IgD-negative memory B cell (primary cell): ENCODE results near the gene ASIC3. TPM values are rescaled to one million over a fixed set of nuclear protein-coding genes. Genes with fewer than 3 reads are reported as not detected.

Experiments used
- H3K27ac Mint-ChIP-seq, 3 donors: one replicate each; pipeline ENCODE4 v1.8.0; 2020 to 2022; ENCODE audit warnings: mild to moderate bottlenecking in 3 of 3, mixed read lengths in 3 of 3, moderate library complexity in 1 of 3
- H3K27me3 Mint-ChIP-seq: one replicate; pipeline ENCODE4 v1.8.0; 2021; ENCODE audit warnings: mixed read lengths
- H3K36me3 Mint-ChIP-seq: one replicate; pipeline ENCODE4 v1.8.0; 2020; ENCODE audit warnings: mild to moderate bottlenecking, mixed read lengths
- H3K4me1 Mint-ChIP-seq, 3 donors: one replicate each; pipeline ENCODE4 v1.8.0; 2020 to 2022; ENCODE audit warnings: mixed read lengths in 3 of 3, mild to moderate bottlenecking in 1 of 3
- H3K4me3 Mint-ChIP-seq, 4 donors: one replicate each; pipeline ENCODE4 v1.8.0; 2020 to 2022; ENCODE audit warnings: mild to moderate bottlenecking in 4 of 4, mixed read lengths in 4 of 4, moderate library complexity in 3 of 4
- H3K9me3 Mint-ChIP-seq, 3 donors: one replicate each; pipeline ENCODE4 v1.8.0; 2020 to 2021; ENCODE audit warnings: mixed read lengths in 3 of 3, mild to moderate bottlenecking in 1 of 3
- polyA plus RNA-seq: library from polyadenylated mRNA; unstranded; fragments of 300-500 nt; fragmentation: Illumina TruSeq; gene quantifications from one replicate; pipeline ENCODE4 v1.2.3, GENCODE V29; 2021

ASIC3 gene
- polyA plus RNA-seq, 1 donor from 2014 or later: not detected

GRCh38 chr7:151095123-151095797 lies 46.9 kb downstream of the ASIC3 start:
- Mint-ChIP-seq H3K27ac (peak overlapping the region in 1 of 3 donors; percentile 85), H3K36me3 (no peaks in the 10 kb centered on the region), H3K4me3 (no peak overlapping the region), H3K9me3 (no peaks in the 10 kb centered on the region), H3K27me3 (no peaks in the 10 kb centered on the region), H3K4me1 (peaks cover 0 to 3% (median 2%) of the 10 kb centered on the region in 3 donors)

- Mint-ChIP-seq H3K4me3 (no peak overlapping the region), H3K27me3 (no peaks in the 10 kb centered on the region)
Observed at GRCh38 chr7:151095828-151096475, 47.6 kb downstream of the ASIC3 start.

GRCh38 chr7:151099486-151100211 lies 51.3 kb downstream of the ASIC3 start:
- Mint-ChIP-seq H3K27me3 (no peaks in the 10 kb centered on the region), H3K27ac (no peak overlapping the region), H3K4me3 (peak overlapping the region in 1 of 4 donors; percentile 63), H3K36me3 (no peaks in the 10 kb centered on the region), H3K4me1 (no peaks in the 10 kb centered on the region), H3K9me3 (no peaks in the 10 kb centered on the region)

More at GRCh38 chr7:151095828-151096475, 47.6 kb downstream of the ASIC3 start:
- no peaks in the 10 kb centered on the region for H3K9me3 Mint-ChIP-seq
- H3K27ac Mint-ChIP-seq: no peak overlapping the region
- no peaks in the 10 kb centered on the region for H3K36me3 Mint-ChIP-seq
- H3K4me1 Mint-ChIP-seq: peaks cover 0 to 3% (median 2%) of the 10 kb centered on the region in 3 donors

- Mint-ChIP-seq H3K4me3 (no peak overlapping the region), H3K27ac (no peak overlapping the region), H3K4me1 (no peaks in the 10 kb centered on the region), H3K27me3 (no peaks in the 10 kb centered on the region), H3K9me3 (no peaks in the 10 kb centered on the region), H3K36me3 (peaks cover 2% of the 10 kb centered on the region)
Observed at GRCh38 chr7:151100921-151101320, 52.6 kb downstream of the ASIC3 start.

GRCh38 chr7:151101621-151102396 lies 53.5 kb downstream of the ASIC3 start:
- H3K4me1 Mint-ChIP-seq: no peaks in the 10 kb centered on the region
- no peaks in the 10 kb centered on the region for H3K27me3 Mint-ChIP-seq
- peaks cover 2% of the 10 kb centered on the region for H3K36me3 Mint-ChIP-seq
- H3K4me3 Mint-ChIP-seq: no peak overlapping the region
- no peak overlapping the region for H3K27ac Mint-ChIP-seq
- no peaks in the 10 kb centered on the region for H3K9me3 Mint-ChIP-seq

Other genes with a start within 250 kb of the ASIC3 start
- gene TMEM176B, start 248.2 kb upstream of the ASIC3 start, polyA plus RNA-seq: 2.4 TPM
- gene TMEM176A, start 247.8 kb upstream of the ASIC3 start, polyA plus RNA-seq: not detected
- gene AOC1, start 196.0 kb upstream of the ASIC3 start, polyA plus RNA-seq: 0.11 TPM
- gene KCNH2, start 70.2 kb upstream of the ASIC3 start, polyA plus RNA-seq: 2.5 TPM
- gene NOS3, start 57.5 kb upstream of the ASIC3 start, polyA plus RNA-seq: 2.0 TPM
- gene ATG9B, start 24.0 kb upstream of the ASIC3 start, polyA plus RNA-seq: 11.2 TPM
- 21.6 TPM for gene ABCB8, start 20.1 kb upstream of the ASIC3 start, polyA plus RNA-seq
- gene CDK5, start 9.4 kb downstream of the ASIC3 start, polyA plus RNA-seq: 11.4 TPM
- gene SLC4A2, start 11.1 kb downstream of the ASIC3 start, polyA plus RNA-seq: 17.8 TPM
- gene FASTK, start 32.3 kb downstream of the ASIC3 start, polyA plus RNA-seq: 55.4 TPM
- 72.6 TPM for gene TMUB1, start 35.0 kb downstream of the ASIC3 start, polyA plus RNA-seq
- 3.5 TPM for gene AGAP3, start 37.9 kb downstream of the ASIC3 start, polyA plus RNA-seq
- gene GBX1, start 119.2 kb downstream of the ASIC3 start, polyA plus RNA-seq: not detected
- not detected for gene ASB10, start 138.7 kb downstream of the ASIC3 start, polyA plus RNA-seq
- gene H2BK1, start 162.0 kb downstream of the ASIC3 start, polyA plus RNA-seq: not detected
- gene ABCF2, start 178.7 kb downstream of the ASIC3 start, polyA plus RNA-seq: 34.2 TPM
- gene CHPF2, start 184.0 kb downstream of the ASIC3 start, polyA plus RNA-seq: 25.4 TPM
- 1.1 TPM for gene SMARCD3, start 200.2 kb downstream of the ASIC3 start, polyA plus RNA-seq